ENCODE measurements around the gene TPCN1.

GRCh38 chr12:113196582-113196981 lies 24.7 kb upstream of the TPCN1 start:
- TF ChIP-seq ZNF235 (CRISPR knock-in tag; IDR thresholded peaks at IDR 0.05; ENCODE audit: borderline replicate concordance) (no peak), PATZ1 (CRISPR knock-in tag; IDR thresholded peaks at IDR 0.05) (no peak), POLR2AphosphoS5 (IDR thresholded peaks at IDR 0.05; ENCODE audit: low read depth, low read length) (no peak), ZNF432 (CRISPR knock-in tag; IDR thresholded peaks at IDR 0.05; ENCODE audit: borderline replicate concordance) (no peak), MTA3 (CRISPR knock-in tag; IDR thresholded peaks at IDR 0.05) (no peak), RCOR2 (CRISPR knock-in tag; IDR thresholded peaks at IDR 0.05) (no peak), ZNF773 (CRISPR knock-in tag; IDR thresholded peaks at IDR 0.05; ENCODE audit: borderline replicate concordance) (no peak)
- TF ChIP-seq, protein P1, sequence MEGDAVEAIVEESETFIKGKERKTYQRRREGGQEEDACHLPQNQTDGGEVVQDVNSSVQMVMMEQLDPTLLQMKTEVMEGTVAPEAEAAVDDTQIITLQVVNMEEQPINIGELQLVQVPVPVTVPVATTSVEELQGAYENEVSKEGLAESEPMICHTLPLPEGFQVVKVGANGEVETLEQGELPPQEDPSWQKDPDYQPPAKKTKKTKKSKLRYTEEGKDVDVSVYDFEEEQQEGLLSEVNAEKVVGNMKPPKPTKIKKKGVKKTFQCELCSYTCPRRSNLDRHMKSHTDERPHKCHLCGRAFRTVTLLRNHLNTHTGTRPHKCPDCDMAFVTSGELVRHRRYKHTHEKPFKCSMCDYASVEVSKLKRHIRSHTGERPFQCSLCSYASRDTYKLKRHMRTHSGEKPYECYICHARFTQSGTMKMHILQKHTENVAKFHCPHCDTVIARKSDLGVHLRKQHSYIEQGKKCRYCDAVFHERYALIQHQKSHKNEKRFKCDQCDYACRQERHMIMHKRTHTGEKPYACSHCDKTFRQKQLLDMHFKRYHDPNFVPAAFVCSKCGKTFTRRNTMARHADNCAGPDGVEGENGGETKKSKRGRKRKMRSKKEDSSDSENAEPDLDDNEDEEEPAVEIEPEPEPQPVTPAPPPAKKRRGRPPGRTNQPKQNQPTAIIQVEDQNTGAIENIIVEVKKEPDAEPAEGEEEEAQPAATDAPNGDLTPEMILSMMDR (CRISPR knock-in tag; IDR thresholded peaks at IDR 0.05), result no peak
- TF ChIP-seq, protein P2, sequence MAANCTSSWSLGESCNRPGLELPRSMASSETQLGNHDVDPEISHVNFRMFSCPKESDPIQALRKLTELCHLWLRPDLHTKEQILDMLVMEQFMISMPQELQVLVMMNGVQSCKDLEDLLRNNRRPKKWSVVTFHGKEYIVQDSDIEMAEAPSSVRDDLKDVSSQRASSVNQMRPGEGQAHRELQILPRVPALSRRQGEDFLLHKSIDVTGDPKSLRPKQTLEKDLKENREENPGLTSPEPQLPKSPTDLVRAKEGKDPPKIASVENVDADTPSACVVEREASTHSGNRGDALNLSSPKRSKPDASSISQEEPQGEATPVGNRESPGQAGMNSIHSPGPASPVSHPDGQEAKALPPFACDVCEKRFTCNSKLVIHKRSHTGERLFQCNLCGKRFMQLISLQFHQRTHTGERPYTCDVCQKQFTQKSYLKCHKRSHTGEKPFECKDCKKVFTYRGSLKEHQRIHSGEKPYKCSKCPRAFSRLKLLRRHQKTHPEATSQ (CRISPR knock-in tag; IDR thresholded peaks at IDR 0.05; ENCODE audit: borderline replicate concordance), result no peak
- TF ChIP-seq, protein P3, sequence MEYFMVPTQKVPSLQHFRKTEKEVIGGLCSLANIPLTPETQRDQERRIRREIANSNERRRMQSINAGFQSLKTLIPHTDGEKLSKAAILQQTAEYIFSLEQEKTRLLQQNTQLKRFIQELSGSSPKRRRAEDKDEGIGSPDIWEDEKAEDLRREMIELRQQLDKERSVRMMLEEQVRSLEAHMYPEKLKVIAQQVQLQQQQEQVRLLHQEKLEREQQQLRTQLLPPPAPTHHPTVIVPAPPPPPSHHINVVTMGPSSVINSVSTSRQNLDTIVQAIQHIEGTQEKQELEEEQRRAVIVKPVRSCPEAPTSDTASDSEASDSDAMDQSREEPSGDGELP (IDR thresholded peaks at IDR 0.05; ENCODE audit: borderline replicate concordance, low read depth), result no peak
